Astrocyte (in vitro differentiated cells and primary cell): Measurements from ENCODE around the gene NUDT19. TPM values are rescaled to one million over a fixed set of nuclear protein-coding genes. Genes with fewer than 3 reads are reported as not detected.

Experiments
- DNase-seq: peaks from one replicate; pipeline ENCODE4 v3.0.0-alpha.2; 2010; ENCODE audit warnings: low read depth
- FAIRE-seq: peaks from 2 replicates; lab custom pipeline; 2011; peaks lifted over from hg19 to GRCh38; lab: Jason Lieb, UNC
- H2AFZ ChIP-seq: 2 replicates; pipeline ENCODE4 v1.6.0; 2012; ENCODE audit warnings: low read depth, low read length, inconsistent platforms
- H3K27ac ChIP-seq: 2 replicates; pipeline ENCODE4 v1.5.1; 2011; ENCODE audit warnings: low read depth, low read length, inconsistent platforms
- H3K27me3 ChIP-seq: 2 replicates; pipeline ENCODE4 v1.6.0; 2011; ENCODE audit warnings: low read length, inconsistent platforms; ENCODE audit not compliant: insufficient read depth
- H3K36me3 ChIP-seq: 2 replicates; pipeline ENCODE4 v1.5.1; 2011; ENCODE audit warnings: low read length, inconsistent platforms; ENCODE audit not compliant: insufficient read depth
- H3K4me1 ChIP-seq: 2 replicates; pipeline ENCODE4 v1.5.1; 2011; ENCODE audit warnings: low read length, inconsistent platforms; ENCODE audit not compliant: insufficient read depth
- H3K4me2 ChIP-seq: 2 replicates; pipeline ENCODE4 v1.6.0; 2012; ENCODE audit warnings: low read length, inconsistent platforms
- H3K4me3 ChIP-seq: 2 replicates; pipeline ENCODE4 v1.5.1; 2011; ENCODE audit warnings: low read depth, mild to moderate bottlenecking, low read length, inconsistent platforms; ENCODE audit not compliant: insufficient read depth
- H3K79me2 ChIP-seq: 2 replicates; pipeline ENCODE4 v1.6.0; 2012; ENCODE audit warnings: mild to moderate bottlenecking, low read length, inconsistent platforms; ENCODE audit not compliant: insufficient read depth
- H3K9ac ChIP-seq: 2 replicates; pipeline ENCODE4 v1.6.0; 2012; ENCODE audit warnings: mild to moderate bottlenecking, low read length, inconsistent platforms
- H3K9me3 ChIP-seq: 2 replicates; pipeline ENCODE4 v1.5.1; 2012; ENCODE audit warnings: low read depth, mild to moderate bottlenecking, low read length, inconsistent platforms; ENCODE audit not compliant: insufficient read depth
- H4K20me1 ChIP-seq: 2 replicates; pipeline ENCODE4 v1.6.0; 2012; ENCODE audit warnings: low read length, inconsistent platforms; ENCODE audit not compliant: insufficient read depth
- H3K27ac Mint-ChIP-seq: one replicate; pipeline ENCODE4 v1.8.0; 2021; ENCODE audit warnings: mild to moderate bottlenecking, mixed read lengths; ENCODE audit not compliant: unreplicated experiment
- H3K27me3 Mint-ChIP-seq: one replicate; pipeline ENCODE4 v1.8.0; 2021; ENCODE audit warnings: low read depth, mixed read lengths; ENCODE audit not compliant: unreplicated experiment
- H3K36me3 Mint-ChIP-seq: one replicate; pipeline ENCODE4 v1.8.0; 2021; ENCODE audit warnings: low read depth, mixed read lengths; ENCODE audit not compliant: unreplicated experiment
- H3K4me1 Mint-ChIP-seq: one replicate; pipeline ENCODE4 v1.8.0; 2021; ENCODE audit warnings: low read depth, mixed read lengths; ENCODE audit not compliant: unreplicated experiment
- H3K4me3 Mint-ChIP-seq: one replicate; pipeline ENCODE4 v1.8.0; 2021; ENCODE audit warnings: mild to moderate bottlenecking, moderate library complexity, mixed read lengths; ENCODE audit not compliant: unreplicated experiment
- H3K9me3 Mint-ChIP-seq: one replicate; pipeline ENCODE4 v1.8.0; 2021; ENCODE audit warnings: mild to moderate bottlenecking, mixed read lengths; ENCODE audit not compliant: unreplicated experiment
- CTCF ChIP-seq: IDR thresholded peaks from 2 replicates; pipeline ENCODE4 v1.5.1; 2011; ENCODE audit warnings: low read depth, mild to moderate bottlenecking, inconsistent platforms, low read length, moderate library complexity; ENCODE audit not compliant: insufficient read depth
- EZH2 ChIP-seq: IDR thresholded peaks from 2 replicates; pipeline ENCODE4 v1.6.1; 2012; ENCODE audit warnings: mild to moderate bottlenecking, low read length, inconsistent platforms; ENCODE audit not compliant: insufficient read depth
- total RNA-seq: library from RNA; stranded (reverse); gene quantifications from 2 replicates; pipeline ENCODE4 v1.2.1, GENCODE V29; 2021

The NUDT19 gene
- total RNA-seq, 1 donor from 2014 or later: 4.0 TPM

- Histone ChIP-seq H3K4me3 (peak within 1 kb of the TSS; percentile 79), H3K9me3 (no peaks in the 10 kb centered on the region), H3K4me1 (peaks cover 14% of the 10 kb centered on the region), H3K27ac (no peak within 1 kb of the TSS), H2AFZ (peak within 1 kb of the TSS; percentile 94), H3K9ac (peak within 1 kb of the TSS; percentile 81), H3K79me2 (peaks cover 39% of the 10 kb centered on the region), H3K27me3 (peaks cover 24% of the 10 kb centered on the region), H3K36me3 (no peaks in the 10 kb centered on the region), H4K20me1 (peaks cover 36% of the 10 kb centered on the region), H3K4me2 (peak within 1 kb of the TSS; percentile 93)
- Mint-ChIP-seq H3K27me3 (peaks cover 14% of the 10 kb centered on the region), H3K4me3 (peak within 1 kb of the TSS; percentile 82), H3K27ac (no peak within 1 kb of the TSS), H3K36me3 (peaks cover 5% of the 10 kb centered on the region), H3K9me3 (no peaks in the 10 kb centered on the region), H3K4me1 (peaks cover 20% of the 10 kb centered on the region)
- TF ChIP-seq CTCF (no peak), EZH2 (no peak)
- no peak for FAIRE-seq
- DNase-seq: peak; percentile 17
Measured at GRCh38 chr19:32675720-32676185, 15.9 kb upstream of the NUDT19 start, which contains the start of gene RGS9BP. Gene RGS9BP (plus strand): TSS chr19:32675848. CDS start chr19:32676264, 416 bp downstream.

- Histone ChIP-seq H3K4me2 (peak overlapping the region; percentile 93), H3K27me3 (peaks cover 24% of the 10 kb centered on the region), H3K4me1 (peaks cover 14% of the 10 kb centered on the region), H3K36me3 (no peaks in the 10 kb centered on the region), H3K9ac (no peak overlapping the region), H4K20me1 (peaks cover 30% of the 10 kb centered on the region), H2AFZ (peak overlapping the region; percentile 88), H3K27ac (no peak overlapping the region), H3K9me3 (no peaks in the 10 kb centered on the region), H3K79me2 (peaks cover 33% of the 10 kb centered on the region), H3K4me3 (no peak overlapping the region)
- H3K4me1 Mint-ChIP-seq: peaks cover 19% of the 10 kb centered on the region
- H3K36me3 Mint-ChIP-seq: peaks cover 5% of the 10 kb centered on the region
- H3K4me3 Mint-ChIP-seq: no peak overlapping the region
- peaks cover 16% of the 10 kb centered on the region for H3K27me3 Mint-ChIP-seq
- no peaks in the 10 kb centered on the region for H3K9me3 Mint-ChIP-seq
- H3K27ac Mint-ChIP-seq: no peak overlapping the region
- TF ChIP-seq EZH2: peak; percentile 99
- TF ChIP-seq CTCF: no peak
- no peak for DNase-seq
- no peak for FAIRE-seq
Measured at GRCh38 chr19:32676186-32676894, 15.3 kb upstream of the NUDT19 start.

GRCh38 chr19:32676895-32677359 lies 14.7 kb upstream of the NUDT19 start:
- H3K4me1 ChIP-seq: peaks cover 14% of the 10 kb centered on the region
- no peaks in the 10 kb centered on the region for H3K9me3 Mint-ChIP-seq
- H3K4me3 ChIP-seq: no peak overlapping the region
- peak overlapping the region; percentile 33 for H2AFZ ChIP-seq
- H4K20me1 ChIP-seq: peaks cover 25% of the 10 kb centered on the region
- FAIRE-seq (no peak), DNase-seq (no peak)
- no peak overlapping the region for H3K27ac Mint-ChIP-seq
- peaks cover 28% of the 10 kb centered on the region for H3K79me2 ChIP-seq
- H3K4me2 ChIP-seq: peak overlapping the region; percentile 93
- H3K36me3 ChIP-seq: no peaks in the 10 kb centered on the region
- peaks cover 5% of the 10 kb centered on the region for H3K36me3 Mint-ChIP-seq
- TF ChIP-seq CTCF (no peak), EZH2 (peak; percentile 61)
- no peaks in the 10 kb centered on the region for H3K9me3 ChIP-seq
- H3K27ac ChIP-seq: no peak overlapping the region
- no peak overlapping the region for H3K9ac ChIP-seq
- peak overlapping the region; percentile 66 for H3K4me3 Mint-ChIP-seq
- peaks cover 16% of the 10 kb centered on the region for H3K27me3 Mint-ChIP-seq
- peaks cover 24% of the 10 kb centered on the region for H3K27me3 ChIP-seq
- peaks cover 13% of the 10 kb centered on the region for H3K4me1 Mint-ChIP-seq
